Ishikawa (cell line): ENCODE data around the gene CEACAM16.

Source experiments
- CEBPB ChIP-seq: IDR thresholded peaks from 2 replicates; pipeline ENCODE4 v1.6.1; 2012
- CREB1 ChIP-seq: IDR thresholded peaks from 2 replicates; pipeline ENCODE4 v1.6.1; 2012; ENCODE audit warnings: low read depth
- EGR1 ChIP-seq: IDR thresholded peaks from 2 replicates; pipeline ENCODE4 v1.6.1; 2012
- EP300 ChIP-seq: IDR thresholded peaks from 2 replicates; pipeline ENCODE4 v1.6.1; 2012; ENCODE audit warnings: borderline replicate concordance
- FOXM1 ChIP-seq: IDR thresholded peaks from 2 replicates; pipeline ENCODE4 v1.6.1; 2012; ENCODE audit warnings: low read depth, borderline replicate concordance
- NFIC ChIP-seq: IDR thresholded peaks from 2 replicates; pipeline ENCODE4 v1.6.1; 2012
- RAD21 ChIP-seq: IDR thresholded peaks from 2 replicates; pipeline ENCODE4 v1.6.1; 2012; ENCODE audit warnings: low read depth
- TAF1 ChIP-seq: IDR thresholded peaks from 2 replicates; pipeline ENCODE4 v1.6.1; 2012; ENCODE audit warnings: low read depth, mild to moderate bottlenecking
- TCF12 ChIP-seq: IDR thresholded peaks from 2 replicates; pipeline ENCODE4 v1.6.1; 2012; ENCODE audit warnings: low read depth
- TEAD4 ChIP-seq: IDR thresholded peaks from 2 replicates; pipeline ENCODE4 v1.6.1; 2012
- YY1 ChIP-seq: IDR thresholded peaks from 2 replicates; pipeline ENCODE4 v1.6.1; 2012; ENCODE audit warnings: low read depth
- ZBTB7A ChIP-seq: IDR thresholded peaks from 2 replicates; pipeline ENCODE4 v1.6.1; 2012; ENCODE audit warnings: low read depth
- TF ChIP-seq, protein P1 (sequence below): IDR thresholded peaks from 2 replicates; pipeline ENCODE4 v1.6.1; 2012; ENCODE audit warnings: low read depth, mild to moderate bottlenecking
- TF ChIP-seq, protein P2 (sequence below): IDR thresholded peaks from 2 replicates; pipeline ENCODE4 v1.6.1; 2012
- TF ChIP-seq, protein P3 (sequence below): IDR thresholded peaks from 2 replicates; pipeline ENCODE4 v1.6.1; 2012

Gene CEACAM16

DNA sequence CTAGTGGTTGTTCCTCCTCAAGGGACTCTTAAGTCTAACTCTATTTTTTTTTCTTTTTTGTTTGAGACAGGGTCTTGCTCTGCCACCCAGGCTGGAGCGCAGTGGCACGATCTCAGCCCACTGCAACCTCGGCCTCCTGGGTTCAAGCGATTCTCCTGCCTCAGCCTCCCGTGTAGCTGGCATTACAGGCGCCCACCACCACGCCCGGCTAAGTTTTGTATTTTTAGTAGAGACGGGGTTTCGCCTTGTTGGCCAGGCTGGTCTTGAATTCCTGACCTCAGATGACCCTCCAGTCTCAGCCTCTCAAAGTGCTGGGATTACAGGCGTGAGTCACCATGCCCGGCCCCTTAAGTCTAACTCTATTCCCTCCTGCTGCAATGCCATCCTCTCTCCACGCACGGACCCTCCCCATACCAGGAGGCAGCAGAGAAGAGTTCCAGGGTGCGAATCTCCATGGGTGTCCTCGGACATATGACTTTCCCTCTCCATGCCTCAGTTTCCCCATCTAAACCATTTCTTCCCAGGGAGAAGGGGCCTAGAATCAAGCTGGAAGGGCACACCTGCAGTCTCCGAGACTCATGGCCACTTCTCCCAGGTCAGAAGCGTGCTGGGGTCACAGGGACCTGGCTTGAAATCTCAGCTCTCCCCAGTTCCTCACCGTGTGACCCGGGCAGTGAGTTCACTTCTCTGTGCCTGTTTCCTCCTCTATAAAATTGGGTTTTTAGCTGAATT lies 43.5 kb downstream of the CEACAM16 start:
- TF ChIP-seq, protein P1, sequence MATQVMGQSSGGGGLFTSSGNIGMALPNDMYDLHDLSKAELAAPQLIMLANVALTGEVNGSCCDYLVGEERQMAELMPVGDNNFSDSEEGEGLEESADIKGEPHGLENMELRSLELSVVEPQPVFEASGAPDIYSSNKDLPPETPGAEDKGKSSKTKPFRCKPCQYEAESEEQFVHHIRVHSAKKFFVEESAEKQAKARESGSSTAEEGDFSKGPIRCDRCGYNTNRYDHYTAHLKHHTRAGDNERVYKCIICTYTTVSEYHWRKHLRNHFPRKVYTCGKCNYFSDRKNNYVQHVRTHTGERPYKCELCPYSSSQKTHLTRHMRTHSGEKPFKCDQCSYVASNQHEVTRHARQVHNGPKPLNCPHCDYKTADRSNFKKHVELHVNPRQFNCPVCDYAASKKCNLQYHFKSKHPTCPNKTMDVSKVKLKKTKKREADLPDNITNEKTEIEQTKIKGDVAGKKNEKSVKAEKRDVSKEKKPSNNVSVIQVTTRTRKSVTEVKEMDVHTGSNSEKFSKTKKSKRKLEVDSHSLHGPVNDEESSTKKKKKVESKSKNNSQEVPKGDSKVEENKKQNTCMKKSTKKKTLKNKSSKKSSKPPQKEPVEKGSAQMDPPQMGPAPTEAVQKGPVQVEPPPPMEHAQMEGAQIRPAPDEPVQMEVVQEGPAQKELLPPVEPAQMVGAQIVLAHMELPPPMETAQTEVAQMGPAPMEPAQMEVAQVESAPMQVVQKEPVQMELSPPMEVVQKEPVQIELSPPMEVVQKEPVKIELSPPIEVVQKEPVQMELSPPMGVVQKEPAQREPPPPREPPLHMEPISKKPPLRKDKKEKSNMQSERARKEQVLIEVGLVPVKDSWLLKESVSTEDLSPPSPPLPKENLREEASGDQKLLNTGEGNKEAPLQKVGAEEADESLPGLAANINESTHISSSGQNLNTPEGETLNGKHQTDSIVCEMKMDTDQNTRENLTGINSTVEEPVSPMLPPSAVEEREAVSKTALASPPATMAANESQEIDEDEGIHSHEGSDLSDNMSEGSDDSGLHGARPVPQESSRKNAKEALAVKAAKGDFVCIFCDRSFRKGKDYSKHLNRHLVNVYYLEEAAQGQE: no peak
- TF ChIP-seq ZBTB7A: no peak
- no peak for TF ChIP-seq RAD21
- peak; percentile 53; the same call in 1 of the 2 replicates for TF ChIP-seq EP300
- TF ChIP-seq TEAD4: 0 out of 2 replicates have a peak, but pooled peaks have one; percentile 24
- TF ChIP-seq, protein P2, sequence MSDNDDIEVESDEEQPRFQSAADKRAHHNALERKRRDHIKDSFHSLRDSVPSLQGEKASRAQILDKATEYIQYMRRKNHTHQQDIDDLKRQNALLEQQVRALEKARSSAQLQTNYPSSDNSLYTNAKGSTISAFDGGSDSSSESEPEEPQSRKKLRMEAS: no peak
- TF ChIP-seq NFIC: no peak
- TF ChIP-seq CEBPB: no peak

DNA sequence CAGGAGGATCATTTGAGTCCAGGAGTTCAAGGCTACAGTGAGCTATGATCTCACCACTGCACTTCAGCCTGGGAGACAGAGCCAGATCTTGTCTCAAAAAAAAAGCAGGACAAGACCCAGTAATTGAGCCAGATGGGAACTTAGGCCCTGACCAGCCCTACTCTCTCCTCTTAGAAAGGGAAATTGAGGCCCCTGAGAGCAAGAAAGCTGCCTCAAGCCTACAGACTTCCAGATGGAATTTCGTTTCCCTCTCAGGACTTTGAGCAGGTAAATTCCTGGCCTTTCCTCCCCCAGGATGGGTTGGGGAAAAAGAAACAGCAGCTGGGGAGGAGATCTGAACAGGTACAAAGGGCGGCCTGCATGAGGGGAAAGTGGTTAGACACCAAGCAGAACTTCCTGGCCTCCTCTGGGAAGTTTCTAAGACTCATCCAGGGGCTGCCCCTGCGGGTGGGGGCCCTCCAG lies 46.0 kb downstream of the CEACAM16 start:
- TF ChIP-seq TEAD4: no peak
- no peak for TF ChIP-seq FOXM1
- TF ChIP-seq RAD21: no peak
- TF ChIP-seq, protein P3, sequence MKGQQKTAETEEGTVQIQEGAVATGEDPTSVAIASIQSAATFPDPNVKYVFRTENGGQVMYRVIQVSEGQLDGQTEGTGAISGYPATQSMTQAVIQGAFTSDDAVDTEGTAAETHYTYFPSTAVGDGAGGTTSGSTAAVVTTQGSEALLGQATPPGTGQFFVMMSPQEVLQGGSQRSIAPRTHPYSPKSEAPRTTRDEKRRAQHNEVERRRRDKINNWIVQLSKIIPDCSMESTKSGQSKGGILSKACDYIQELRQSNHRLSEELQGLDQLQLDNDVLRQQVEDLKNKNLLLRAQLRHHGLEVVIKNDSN: no peak
- no peak for TF ChIP-seq YY1
- TF ChIP-seq TCF12: no peak
- TF ChIP-seq TAF1: no peak
- TF ChIP-seq, protein P1: no peak
- TF ChIP-seq EGR1: no peak
- TF ChIP-seq NFIC: no peak
- TF ChIP-seq, protein P2: no peak

DNA sequence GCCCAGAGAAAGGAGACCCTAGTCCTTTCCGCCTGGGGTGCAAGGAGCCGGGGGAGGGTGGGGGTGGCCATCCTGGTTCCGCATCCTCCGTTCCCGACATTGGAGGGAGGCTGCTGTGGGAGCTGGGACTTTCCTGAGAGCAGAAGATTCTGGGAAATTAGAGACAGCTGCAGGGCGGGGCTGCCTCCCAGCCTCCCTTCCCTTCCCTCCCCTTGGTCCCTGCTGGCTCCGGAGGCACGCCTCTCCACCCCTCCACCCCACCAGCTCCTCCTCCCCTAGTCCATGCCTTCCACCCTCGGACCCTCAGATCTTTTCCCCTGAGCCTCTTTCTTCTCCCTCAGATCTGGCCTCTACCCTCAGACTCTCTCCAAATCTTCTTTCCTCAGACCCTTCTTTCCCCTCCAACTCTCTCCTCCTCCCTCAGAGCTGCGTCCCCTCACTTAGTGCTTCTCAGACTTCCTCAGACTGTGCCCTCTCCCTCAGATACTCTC lies 46.4 kb downstream of the CEACAM16 start:
- TF ChIP-seq TCF12: no peak
- TF ChIP-seq CREB1: no peak

DNA sequence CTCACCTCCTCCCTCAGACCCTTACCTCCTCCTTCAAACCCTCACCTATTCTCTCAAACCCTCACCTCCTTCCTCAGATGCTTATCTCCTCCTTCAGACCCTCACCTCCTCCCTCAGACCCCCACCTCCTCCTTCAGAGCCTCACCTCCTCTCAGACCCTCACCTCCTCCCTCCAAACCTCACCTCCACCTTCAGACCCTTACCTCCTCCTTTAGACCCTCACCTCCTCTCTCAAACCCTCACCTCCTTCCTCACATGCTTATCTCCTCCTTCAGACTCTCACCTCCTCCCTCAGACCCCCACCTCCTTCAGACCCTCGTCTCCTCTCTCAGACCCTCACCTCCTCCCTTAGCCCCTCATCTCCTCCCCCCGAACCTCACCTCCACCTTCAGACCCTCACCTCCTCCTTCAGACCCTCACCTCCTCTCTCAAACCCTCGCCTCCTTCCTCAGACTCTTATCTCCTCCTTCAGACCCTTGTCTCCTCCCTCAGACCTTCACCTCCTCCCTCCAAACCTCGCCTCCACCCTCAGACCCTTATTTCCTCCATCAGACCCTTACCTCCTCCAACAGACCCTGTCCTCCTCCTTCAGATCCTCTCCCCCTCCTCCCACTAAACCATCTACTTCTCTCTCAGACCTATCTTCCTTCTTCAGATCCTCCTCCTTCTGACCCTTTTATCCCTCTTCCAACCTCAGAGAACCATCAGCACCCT lies 47.1 kb downstream of the CEACAM16 start:
- TF ChIP-seq RAD21 (no peak), NFIC (no peak)

DNA sequence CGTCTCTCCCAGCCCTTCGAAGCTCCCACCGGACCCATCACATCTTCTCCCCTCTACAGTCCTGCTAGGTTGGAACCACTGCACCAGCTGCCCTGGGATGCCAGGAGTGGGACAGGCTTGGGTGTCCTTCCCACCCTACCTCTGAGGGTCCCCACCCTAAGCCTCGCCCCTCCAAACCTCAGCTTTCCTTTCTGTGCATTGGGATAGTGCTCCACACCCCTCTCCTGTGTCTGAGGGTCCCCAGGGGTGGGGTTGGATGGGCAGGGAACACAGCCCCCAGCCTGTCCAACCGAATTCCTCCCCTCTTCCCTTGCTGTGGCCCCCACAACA lies 47.6 kb downstream of the CEACAM16 start:
- TF ChIP-seq EP300 (no peak), FOXM1 (no peak)

DNA sequence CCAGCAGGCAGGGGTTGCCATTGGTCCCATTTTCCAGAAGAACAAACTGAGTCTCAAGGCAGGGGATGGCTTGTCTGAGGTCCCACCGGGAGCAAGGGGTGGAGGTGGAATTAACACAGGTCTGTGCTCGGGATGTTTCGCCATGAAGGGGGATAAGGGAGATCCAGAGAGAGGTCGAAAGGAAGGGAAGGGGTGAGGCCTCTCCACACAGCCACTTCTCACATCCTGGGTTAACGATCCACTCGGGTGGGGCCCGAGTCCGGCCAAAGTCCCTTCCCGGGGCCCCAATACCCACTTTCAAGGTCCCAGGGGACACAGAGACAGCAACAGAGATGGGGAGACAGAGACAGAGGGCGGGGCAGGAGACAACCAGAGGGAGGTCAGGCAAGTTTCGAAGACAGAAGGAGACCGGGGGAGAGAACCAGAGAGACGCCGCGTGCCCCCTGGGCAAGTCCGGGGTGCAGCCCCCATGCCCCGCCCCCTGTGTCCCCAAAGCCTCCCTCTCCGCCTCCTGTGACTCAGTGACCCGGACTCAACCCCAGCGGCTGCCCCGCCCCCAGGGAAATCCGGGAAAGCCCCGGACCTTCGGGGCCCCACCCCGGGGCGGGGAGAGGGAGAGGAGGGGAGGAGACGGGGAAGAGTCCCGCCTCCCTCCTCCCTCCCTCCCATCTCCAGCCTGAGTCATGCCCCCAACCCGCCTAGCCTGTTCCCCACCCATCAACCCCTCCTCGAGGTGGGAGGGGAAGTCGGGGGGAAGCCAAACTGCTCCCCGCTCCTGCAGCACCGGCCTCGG lies 48.2 kb downstream of the CEACAM16 start:
- no peak for TF ChIP-seq FOXM1
- no peak for TF ChIP-seq NFIC
- TF ChIP-seq, protein P2: peak; percentile 59; the same call in 1 of the 2 replicates
- no peak; the same call in 1 of the 2 replicates for TF ChIP-seq TAF1
- TF ChIP-seq YY1: no peak
- TF ChIP-seq ZBTB7A: peak; percentile 93
- TF ChIP-seq TEAD4: peak; percentile 8; the same call in 1 of the 2 replicates
- peak; percentile 53; the same call in 1 of the 2 replicates for TF ChIP-seq TCF12
- TF ChIP-seq EP300: peak; percentile 74; the same call in 1 of the 2 replicates
